NCI-H1694 (cell line): ENCODE results near the gene MANSC1.
A peak's percentile ranks its signal among the peaks of the same experiment; 100 is the strongest.

ENCODE experiments used
- DNase-seq: peaks from one replicate; lab custom pipeline; 2025; lab: John Stamatoyannopoulos, UW

MANSC1 gene

DNA sequence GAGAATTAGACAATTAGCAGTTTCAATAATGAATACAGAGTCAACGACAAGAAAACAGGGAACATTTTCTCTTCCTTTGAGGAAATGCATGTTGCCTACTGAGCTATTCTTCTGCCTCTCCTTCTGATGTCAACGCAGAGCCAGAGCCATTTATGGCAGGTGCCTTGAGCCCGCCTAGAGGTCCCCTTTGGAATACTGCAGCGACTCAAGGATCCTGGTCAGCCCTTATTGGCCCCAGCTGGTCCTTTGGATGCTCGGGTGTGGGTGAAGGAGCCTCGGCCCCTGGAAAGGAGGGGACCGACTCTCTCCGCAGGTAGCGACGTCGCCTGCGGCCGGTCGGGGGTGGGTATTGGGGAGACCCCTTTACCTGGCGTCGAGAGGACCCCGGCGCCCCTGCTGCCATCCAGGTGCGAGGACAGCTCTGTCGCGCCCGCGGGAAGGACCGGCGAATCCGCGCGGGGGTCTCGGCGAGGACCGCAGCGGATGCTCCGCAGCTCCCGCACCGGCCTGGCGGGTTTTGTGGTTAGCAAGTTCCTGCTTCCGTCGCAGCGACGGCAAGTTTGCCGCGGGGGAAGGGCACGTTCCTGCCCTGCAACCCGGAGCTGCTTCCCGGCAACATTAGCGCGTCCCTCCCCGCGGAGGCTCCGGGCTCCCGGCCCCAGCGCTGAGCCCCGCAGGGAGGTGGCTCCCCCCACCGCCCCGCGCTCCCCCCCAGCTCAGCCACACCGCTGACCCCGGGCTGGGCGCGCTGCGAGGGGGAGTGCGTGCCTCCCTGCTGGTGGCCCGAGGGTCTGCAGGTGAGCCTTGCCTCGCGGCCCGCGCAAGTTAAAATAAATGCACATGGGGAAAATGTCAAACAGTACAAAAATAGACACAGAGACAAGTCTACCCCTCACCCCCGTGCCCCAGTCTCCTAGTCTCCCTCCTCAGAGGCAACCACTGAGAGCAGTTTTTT, at the start of gene MANSC1:
TSS of gene MANSC1 (minus strand) at position 532 of the 955 bp plus-strand sequence. CDS start 6,928 bp downstream, outside the sequence.
- DNase-seq, result peak; percentile 13

DNA sequence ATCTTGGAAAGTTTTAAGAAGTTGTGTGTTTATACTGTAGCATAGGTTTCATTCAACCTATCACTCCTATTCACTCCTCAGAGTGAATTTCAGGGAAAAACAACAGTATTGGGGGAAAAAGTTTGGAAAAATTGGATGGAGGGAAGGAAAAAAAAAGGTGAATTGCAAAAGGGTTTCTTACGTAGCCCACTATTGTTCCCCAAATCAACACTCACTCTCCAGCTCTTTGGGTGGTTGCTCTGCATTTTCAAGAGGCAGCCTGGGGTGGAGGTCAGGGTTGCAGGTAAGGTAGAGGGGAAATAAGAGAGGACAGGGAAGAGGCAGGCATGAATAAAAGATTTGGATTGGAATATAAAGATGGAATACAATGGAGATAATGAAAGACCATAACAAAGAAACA, 49.1 kb upstream of the MANSC1 start:
- no peak for DNase-seq

DNA sequence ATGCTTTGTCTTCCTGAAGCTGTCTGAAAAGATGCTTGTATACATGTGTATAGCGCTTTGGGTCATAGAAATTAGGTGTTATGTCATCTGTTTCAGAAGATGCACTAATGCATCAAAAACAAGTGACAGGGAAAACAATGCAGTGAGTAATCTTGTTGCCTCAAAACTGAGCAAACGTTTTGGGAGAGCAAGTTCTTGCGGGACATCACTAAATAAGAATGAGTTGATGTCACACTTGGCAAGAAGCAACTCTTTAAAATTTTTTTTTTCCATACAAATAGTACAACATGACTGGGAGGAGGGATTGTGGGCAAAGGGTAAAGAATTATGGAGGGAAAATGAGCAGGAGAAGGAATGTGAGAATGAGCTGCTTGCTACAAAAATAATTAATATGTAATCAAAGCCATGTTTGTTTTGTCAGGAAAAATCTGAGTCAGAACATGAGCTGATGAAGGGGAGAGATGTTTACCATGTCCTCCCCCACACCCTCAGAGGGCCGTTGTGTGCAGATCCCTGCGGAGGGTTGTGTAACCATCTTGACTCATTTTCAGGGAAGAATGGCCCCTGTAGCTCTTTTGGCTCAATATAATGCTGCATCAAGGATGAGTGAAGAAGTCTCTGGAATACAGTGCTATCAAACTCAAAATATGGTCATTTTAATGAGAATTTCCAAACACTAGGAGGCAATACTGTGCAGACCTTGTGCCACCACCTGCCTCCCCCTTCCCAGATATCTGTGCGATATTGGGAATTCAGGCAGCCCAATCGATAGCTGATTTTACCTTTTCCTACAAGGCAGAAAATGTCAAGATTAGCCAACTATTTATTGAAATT, 48.2 kb upstream of the MANSC1 start:
- peak; percentile 6 for DNase-seq

DNA sequence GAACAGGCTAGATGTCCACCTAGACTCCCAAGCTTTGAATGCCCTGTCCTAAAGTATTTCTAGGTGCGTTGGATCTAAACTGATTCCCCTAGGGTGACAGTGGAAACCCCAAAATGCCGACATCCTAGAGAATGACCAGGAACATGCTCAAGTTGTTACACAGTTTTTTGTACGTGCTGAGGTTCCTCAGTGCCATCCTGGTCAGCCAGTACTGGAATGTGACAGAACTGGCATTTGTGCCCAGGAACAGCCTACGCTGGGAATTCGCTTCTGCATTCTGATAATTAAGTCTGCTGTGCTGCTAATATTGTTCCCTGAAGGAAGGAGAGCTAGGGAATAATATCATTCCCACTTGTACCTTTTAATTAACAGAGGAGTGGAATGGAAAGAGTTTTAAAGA, 47.1 kb upstream of the MANSC1 start:
- DNase-seq, result no peak

DNA sequence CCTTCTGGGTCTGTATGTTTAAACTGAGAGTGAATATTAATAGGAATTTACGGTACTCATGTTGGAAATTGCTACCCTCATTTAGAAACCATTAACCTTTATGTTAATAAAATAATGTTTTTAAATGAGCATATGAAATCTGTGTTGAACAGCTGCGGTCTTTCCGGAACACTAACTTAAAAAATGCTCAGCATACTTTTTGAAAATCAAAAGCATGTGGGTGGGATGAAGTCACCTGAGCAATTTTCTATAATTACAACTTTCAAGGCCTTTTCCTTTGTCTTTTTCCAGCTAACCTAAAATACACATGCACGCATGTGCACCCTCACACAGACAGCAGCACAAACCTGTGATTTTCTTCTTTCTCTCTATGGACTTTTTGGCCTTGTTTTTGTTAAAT, 46.7 kb upstream of the MANSC1 start:
- DNase-seq, result no peak

DNA sequence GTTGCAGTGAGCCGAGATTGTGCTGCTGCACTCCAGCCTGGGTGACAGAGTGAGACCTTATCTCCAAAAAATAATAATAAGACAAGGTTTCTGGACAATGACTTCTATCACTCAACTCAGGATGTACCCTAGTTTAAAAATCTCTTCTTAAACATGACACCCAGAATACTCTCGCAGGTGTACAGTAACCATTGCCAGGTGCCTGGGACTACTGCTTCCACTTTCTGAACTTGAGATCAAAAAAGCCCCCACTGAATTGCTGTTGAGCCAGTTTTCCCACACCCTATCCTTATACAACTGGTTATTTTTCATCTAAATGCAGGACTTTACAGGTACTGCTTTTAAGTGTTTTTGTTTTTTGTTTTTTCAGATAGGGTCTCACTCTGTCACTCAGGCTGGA, 43.1 kb upstream of the MANSC1 start:
- DNase-seq, result no peak

DNA sequence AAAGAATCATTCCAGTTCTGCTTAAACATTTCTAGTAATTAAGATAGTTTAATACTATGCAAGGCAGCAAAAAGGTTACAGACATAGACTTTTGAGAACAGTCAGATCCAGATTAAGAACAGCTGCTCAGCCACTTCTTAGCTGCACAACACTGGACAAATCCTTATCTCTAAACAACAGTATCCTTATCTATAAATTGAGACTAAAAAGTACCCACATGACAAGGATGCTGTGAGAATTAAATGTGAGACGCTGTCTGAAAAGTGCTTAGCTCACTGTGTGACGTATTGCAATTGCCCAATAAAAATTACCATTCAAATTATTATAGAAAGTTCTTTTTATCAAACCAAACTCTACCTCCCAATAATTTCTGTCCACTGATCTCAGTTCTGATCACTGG, 42.4 kb upstream of the MANSC1 start:
- DNase-seq, result no peak

DNA sequence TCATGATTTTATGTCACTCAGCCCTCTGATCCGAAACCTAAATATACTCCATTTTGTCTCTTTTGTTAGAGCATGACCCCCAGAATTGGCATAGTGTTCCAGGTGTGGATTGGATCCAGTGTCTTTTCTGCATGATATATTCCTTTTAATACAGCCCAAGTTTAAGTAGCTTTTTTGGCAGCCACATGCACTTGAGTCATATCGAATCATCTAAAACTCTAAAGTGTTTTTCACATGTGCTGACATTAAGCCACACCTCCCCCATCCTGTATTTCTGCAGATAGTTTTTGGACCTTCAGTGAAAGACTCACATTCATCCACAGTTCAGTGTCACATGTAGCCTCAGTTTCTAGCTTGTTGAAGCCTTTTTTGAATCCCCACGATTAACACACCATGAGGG, 37.5 kb upstream of the MANSC1 start:
- no peak for DNase-seq

DNA sequence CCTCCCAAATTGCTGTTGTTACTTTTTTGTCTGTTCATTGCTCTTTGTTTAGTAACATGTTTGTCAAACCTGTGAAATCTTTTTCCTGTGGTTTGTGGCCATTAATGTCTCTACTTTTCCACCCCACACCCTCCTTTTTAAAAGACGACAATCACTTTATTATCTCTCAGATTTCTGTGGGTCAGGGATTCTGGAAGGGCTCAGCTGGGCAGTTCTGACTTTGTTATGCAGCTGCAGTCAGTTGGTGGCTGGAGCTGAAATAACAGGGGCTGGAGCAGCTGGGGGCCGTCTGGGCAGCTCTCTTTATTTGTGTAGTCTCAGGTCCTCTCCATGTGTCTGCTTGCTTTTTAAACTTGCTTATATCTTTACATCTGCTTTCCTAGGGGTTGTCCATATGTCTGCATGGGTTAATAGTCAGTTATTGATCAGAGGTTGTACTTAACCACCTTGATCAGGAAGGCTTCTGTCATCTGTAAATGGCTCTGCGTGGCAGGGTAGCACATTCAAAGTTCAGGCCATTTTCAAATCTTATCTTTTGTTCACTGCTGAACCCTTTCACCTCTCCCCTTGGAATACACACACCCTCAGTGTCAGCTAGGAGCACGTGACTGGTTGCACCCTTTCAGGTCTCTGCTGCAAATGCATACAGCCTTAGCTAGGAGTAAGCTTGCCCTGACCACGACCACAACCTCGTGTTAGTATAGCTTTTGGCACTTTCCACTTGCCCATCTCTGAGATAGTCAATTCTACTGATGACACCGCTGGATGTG, 34.7 kb upstream of the MANSC1 start:
- no peak for DNase-seq

DNA sequence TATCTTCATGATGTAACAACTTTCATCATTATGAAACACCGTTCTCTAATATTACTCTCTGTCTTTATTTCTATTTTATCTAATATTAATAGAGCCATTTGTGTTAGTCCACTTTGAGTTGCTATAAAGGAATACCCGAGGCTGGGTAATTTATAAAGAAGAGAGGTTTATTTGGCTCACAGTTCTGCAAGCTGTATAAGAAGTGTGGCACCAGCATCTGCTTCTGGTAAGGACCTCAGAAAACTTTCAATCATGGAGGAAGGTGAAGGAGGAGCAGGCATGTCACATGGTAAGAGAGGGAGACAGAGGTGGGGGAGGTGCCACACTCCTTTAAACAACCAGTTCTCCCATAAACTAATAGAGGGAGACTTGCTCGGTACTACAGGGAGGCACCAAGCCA, 31.9 kb upstream of the MANSC1 start:
- DNase-seq, result no peak

DNA sequence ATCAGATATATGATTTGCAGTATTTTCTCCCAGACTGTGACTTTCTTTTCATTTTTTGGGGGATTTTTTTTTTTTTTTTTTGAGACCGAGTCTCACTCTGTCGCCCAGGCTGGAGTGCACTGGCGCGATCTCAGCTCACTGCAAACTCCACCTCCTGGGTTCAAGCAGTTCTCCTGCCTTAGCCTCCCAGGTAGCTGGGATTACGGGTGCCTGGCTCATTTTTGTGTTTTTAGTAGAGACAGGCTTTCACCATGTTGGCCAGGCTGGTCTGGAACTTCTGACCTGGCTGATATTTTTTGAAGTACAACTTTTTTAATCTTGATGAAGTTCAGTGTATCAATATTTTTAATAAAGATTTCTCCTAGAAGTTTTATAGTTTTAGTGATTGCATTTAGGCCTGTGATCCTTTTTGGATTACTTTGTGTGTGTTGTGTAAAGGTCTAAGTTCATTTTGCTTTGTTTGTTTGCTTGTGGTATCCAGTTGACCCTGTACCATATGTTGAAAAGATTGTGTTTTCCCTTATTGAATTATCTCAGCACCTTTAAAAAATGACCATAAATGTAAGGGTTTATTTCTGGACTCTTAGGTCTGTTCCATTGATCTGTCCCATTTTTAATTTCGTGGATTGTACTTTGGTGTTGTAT, 31.0 kb upstream of the MANSC1 start:
- DNase-seq, result no peak

DNA sequence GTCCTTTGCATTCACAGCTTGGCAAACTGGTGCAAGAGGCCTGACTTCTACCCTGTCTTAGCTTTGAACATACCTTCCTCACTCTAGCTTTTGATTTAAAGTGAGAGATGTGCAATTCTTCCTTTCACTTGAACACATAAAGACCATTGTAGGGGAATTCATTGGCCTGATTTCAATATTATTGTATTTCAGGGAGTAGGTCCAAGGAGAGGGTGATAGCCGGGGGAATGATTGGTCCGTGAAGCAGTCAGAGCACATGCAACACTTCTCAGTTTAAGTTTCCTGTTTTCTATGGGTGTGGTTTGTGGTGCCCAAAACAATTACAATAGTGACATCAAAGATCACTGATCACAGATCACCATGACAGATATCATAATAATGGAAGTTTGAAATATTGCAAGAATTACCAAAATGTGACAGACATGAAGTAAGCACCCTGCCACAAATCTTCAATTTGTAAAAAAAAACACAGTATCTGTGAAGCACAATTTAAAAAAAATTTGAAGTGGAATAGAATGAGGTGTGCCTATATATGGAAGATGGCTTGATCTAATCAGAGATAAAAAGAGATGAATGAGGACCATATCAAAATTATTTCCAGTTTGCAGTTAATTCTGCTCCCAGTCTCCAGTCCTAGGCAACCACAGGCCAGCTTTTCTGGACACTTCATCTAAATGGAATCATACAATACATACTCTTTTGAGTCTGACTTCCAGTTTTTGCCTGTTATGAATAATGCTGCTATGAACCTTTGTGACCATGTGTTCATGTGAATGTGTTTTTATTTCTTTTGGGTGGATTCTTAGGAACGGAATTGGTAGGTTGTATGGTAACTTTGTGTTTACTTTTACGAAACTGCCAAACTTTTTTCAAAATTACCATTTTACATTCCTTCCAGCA, 30.0 kb upstream of the MANSC1 start:
- no peak for DNase-seq

DNA sequence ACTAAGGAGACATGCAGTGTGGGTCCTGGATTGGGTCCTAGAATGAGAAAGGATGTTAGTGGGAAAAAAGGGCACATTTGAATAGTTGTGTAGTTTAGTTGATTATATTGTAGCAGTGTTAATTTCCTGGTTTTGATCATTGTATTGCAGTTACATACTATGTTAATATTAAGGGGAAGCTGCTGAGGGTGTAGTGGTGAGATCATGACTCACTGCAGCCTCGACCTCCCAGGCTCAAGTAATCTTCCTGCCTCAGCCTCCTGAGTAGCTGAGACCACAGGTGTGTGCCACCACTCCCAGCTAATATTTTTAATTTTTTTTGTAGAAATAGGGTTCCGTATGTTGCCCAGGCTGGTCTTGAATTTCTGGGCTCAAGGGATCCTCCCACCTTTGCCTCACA, 28.6 kb upstream of the MANSC1 start:
- no peak for DNase-seq

DNA sequence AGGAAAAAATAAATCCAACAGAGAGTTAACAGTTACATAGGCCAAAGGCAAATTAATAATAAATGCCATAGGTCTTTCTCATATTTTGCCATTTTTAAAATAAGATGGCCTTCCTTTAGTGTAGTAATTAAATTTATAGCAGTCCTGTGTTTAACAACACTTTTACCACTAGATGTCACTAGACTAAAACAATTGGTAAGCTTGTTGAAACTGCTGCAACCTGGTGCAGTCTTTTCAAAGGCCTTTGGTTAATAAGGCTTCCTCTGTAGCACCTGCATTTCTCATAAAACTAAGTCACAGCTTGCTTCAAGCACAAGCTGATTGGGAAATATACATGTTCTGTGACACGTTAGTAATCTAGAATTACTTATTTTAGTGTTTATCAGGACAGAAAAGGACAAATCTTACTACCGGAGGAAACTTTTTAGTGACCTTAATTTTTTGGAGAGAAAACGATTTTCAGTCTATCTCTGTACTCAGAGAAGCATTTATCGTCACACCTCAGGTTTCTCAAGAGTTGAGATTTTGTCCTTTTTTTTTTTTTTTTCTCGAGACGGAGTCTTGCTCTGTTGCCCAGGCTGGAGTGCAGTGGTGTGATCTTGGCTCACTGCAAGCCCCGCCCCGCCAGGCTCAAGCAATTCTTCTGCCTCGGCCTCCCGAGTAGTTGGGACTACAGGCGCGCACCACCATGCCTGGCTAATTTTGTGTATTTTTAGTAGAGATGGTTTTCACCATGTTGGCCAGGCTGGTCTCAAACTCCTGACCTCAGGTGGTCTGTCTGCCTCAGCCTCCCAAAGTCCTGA, 26.8 kb upstream of the MANSC1 start:
- DNase-seq, result peak; percentile 91

DNA sequence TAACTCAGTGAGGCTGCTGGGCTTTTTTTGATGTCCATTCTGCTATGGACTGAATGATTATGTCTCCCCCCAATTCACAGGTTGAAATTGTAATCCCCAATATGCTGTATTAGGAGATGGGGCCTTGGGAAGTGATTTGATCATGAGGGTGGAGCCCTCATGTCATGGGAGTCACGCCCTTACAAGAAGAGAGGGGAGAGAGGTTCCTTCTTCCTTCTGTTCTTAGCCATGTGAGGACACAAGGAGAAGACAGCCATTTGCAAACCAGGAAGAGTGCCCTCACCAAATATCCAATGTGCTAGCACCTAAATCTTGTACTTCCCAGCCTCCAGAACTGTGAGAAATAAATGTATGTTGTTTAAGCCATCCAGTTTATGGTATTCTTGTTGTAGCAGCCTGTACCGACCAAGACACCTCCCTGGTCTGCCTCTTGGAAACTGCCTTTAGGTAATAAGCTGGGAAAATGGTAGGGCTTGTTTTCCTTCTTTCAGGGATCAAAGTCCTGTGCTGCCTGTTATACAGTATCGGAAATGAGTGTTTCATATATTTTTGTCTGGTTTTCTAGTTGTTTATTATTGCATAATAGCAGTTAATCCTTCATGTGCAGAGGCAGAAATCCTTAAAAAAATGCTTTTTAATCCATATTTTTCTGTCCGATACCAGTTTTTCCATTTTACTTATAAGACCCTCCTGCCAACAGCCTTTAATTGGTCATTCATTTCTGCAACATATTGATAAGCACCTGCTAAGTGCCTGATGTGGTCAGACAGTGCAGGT, 23.1 kb upstream of the MANSC1 start:
- no peak for DNase-seq

DNA sequence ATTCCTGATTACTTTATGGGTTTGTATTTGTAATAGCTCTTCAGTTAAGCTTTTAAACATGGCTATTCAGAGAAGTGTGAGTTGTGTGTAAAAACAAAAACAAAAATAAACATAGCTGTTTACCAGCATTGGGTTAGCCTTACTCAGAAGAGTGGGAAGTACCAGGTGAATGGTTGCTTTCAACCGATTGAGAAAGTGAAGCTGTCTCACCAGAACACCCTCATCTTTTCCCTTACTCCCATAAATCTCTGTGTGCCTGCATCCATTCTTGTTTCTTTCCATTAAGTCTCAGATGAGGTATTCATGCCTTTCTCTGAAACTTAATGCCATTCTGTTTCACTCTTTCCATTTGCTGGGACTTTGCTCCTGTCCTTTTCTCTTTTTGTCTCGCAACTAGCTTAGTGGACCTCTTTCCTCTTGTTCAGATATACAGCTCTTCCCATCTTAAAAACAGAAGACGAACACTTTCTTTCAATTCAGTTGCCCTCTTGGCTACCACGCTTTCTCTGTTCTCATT, 17.5 kb upstream of the MANSC1 start:
- no peak for DNase-seq

DNA sequence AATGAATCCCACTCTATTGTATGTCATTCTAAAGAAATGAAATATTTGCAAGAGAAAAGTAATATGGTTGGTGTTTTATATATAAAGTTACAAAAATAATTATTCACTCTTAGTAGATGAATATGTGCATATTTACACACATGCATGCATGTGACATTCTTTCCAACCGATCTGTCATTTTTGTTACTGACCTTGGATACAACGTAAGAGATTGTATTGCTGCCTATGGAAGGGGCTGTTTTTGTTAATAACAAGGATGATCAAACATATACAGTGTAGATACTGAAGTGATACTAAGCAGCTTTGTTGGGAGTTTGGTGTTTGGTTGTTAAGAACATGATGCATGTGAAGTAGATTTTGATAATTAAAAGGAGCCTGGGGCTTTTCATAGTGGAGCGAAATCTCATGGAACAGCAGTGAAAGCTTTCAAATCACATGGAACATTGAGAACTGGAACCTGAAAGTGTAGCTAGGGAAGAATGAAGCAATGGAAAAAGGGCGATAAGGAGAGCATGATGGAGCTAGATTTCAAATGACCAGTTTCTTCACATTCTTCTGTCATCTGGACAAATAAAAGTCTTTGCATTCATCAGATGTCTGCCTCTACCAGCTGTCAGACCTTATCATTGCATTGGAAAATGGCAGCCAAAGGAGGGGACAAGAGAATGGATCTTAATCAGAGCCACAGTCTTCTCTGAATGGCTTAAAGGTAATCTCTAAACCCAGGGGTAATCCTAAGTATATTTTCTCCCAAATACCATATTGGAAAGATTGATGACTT, 16.8 kb upstream of the MANSC1 start:
- no peak for DNase-seq

DNA sequence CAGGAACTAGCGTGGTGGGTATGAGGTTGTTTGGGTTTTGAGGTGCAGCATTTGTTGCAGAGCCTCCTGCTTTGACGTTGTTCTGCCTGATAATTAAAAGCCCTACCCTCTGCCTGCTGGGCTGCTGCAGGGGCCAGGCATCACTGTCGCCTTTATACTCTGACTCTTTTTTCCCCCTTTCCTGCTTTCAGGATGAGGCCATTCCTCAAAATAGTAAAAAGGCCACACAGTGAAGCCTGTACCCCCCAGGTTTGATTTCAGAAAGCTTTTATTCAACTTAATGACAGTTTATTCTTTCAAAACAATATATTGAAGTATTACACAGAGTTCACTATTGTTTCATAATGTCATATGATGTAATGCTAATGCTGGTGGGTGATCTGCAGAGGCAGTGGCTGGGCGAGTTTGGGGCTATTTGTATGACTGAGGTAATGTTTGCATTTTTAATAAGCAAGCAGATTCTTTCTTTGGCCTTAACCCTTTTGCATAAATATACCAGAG, 15.9 kb upstream of the MANSC1 start:
- no peak for DNase-seq
